Activated CD8-positive, alpha-beta memory T cell treated with anti-CD3 and anti-CD28 coated beads, Interleukin-2, amount 10 ng/mL, durations not matched to agents 7 days and 5 days (primary cell): Measurements from ENCODE around the gene NUDT9. TPM values are rescaled to one million over a fixed set of nuclear protein-coding genes. Genes with fewer than 3 reads are reported as not detected.

ENCODE experiments used
- ATAC-seq: fragments of 150-1000 bp; cut with Tn5 transposase; one replicate; pipeline ENCODE4 v1.10.0; 2021; ENCODE audit warnings: moderate library complexity
- CTCF ChIA-PET: fragments of 350-600 bp; sonication (Branson Sonifier 250); formaldehyde crosslinking; loops from one replicate; lab custom pipeline; 2021; ENCODE audit warnings: antibody characterized with exemption; lab: Charles Lee
- DNase-seq: peaks from one replicate; pipeline ENCODE4 v3.0.0-alpha.2; 2020
- H3K27ac Mint-ChIP-seq: one replicate; pipeline ENCODE4 v1.8.0; 2021; ENCODE audit warnings: mild to moderate bottlenecking, mixed read lengths
- H3K27me3 Mint-ChIP-seq: one replicate; pipeline ENCODE4 v1.8.0; 2021; ENCODE audit warnings: mixed read lengths
- H3K36me3 Mint-ChIP-seq: one replicate; pipeline ENCODE4 v1.8.0; 2021; ENCODE audit warnings: mild to moderate bottlenecking, mixed read lengths
- H3K4me1 Mint-ChIP-seq: one replicate; pipeline ENCODE4 v1.8.0; 2021; ENCODE audit warnings: mixed read lengths
- H3K4me3 Mint-ChIP-seq: one replicate; pipeline ENCODE4 v1.8.0; 2021; ENCODE audit warnings: mild to moderate bottlenecking, moderate library complexity, mixed read lengths
- H3K9me3 Mint-ChIP-seq: one replicate; pipeline ENCODE4 v1.8.0; 2022; ENCODE audit warnings: low read depth, mixed read lengths
- total RNA-seq, 2 experiments: library from RNA; stranded (reverse); gene quantifications; one replicate each; pipeline ENCODE4 v1.2.3, GENCODE V29; 2021

NUDT9 gene
- total RNA-seq, 2 experiments from 2014 or later: 8.1 to 9.6 TPM

DNA sequence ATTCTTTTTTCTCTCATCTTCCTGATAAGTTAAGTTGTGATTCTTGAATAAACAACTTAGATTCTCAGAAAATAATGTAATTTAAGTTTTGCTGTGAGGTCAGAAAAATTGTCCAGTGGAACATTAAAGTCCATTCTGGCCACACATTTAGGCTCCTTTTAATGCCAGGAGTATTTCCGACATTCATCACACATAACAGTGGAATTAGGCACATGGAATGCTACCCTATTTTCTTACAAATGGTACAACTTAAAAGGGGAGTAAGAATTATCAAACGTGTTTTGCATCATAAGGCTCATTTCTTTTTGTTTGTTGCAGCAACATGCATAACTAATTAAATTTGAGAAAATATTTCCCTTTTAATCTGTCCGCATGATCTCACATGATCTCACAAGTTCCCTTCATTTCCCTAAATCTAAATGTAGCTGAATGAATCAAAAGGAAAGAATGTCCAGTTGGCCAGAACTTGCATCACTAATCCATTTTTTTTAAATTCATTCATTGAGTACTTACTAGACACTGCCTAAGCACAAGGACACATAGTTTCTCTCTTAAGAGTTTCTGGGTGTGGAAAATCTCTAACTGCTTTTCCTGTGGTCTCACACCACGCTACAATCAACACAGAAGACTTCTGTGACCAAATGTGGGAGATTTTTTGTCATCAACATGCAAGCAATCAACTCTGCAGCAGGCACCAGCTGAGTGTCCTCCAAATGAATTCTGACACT is 84.8 kb downstream of the NUDT9 start:
- CTCF ChIA-PET: no interaction called here
- H3K27ac Mint-ChIP-seq: no peak overlapping the region
- H3K4me1 Mint-ChIP-seq: no peaks in the 10 kb centered on the region
- no peaks in the 10 kb centered on the region for H3K36me3 Mint-ChIP-seq
- no peak overlapping the region for H3K4me3 Mint-ChIP-seq
- H3K9me3 Mint-ChIP-seq: no peaks in the 10 kb centered on the region
- DNase-seq: no peak
- H3K27me3 Mint-ChIP-seq: no peaks in the 10 kb centered on the region
- no peak for ATAC-seq

Other genes with a start within 250 kb of the NUDT9 start
- gene KLHL8, start 202.0 kb upstream of the NUDT9 start, total RNA-seq: 10 to 100 TPM; 11.0 to 12.0 TPM
- under 1 TPM; 0.09 to 0.29 TPM for gene HSD17B13, start 99.7 kb upstream of the NUDT9 start, total RNA-seq
- 10 to 100 TPM; 30.0 to 31.9 TPM for gene HSD17B11, start 31.4 kb upstream of the NUDT9 start, total RNA-seq
- gene SPARCL1, start 106.8 kb downstream of the NUDT9 start, total RNA-seq: not detected
- gene DSPP, start 186.0 kb downstream of the NUDT9 start, total RNA-seq: not detected
- gene DMP1, start 227.7 kb downstream of the NUDT9 start, total RNA-seq: not detected